OCI-LY3 (cell line): ENCODE measurements around the gene MACROD2.

Experiments used
- CTCF ChIP-seq: fragments of 200-600, 300-600 bp; sonication (generic); IDR thresholded peaks from 2 replicates; pipeline ENCODE4 v1.5.1; 2014; ENCODE audit warnings: antibody characterized with exemption, low read length, low read depth
- EZH2phosphoT487 ChIP-seq: fragments of 200-600 bp; shearing (Covaris generic); IDR thresholded peaks from 2 replicates; pipeline ENCODE4 v1.6.1; 2018; ENCODE audit warnings: antibody characterized with exemption, mixed run types, low read depth

GRCh38 chr20:14673164-14673563 lies 677.8 kb downstream of the MACROD2 start:
- TF ChIP-seq CTCF (no peak), EZH2phosphoT487 (no peak)
